HG03097 (cell line): ENCODE measurements around the gene KCNJ12.

ENCODE experiments used
- ATAC-seq: cut with Tn5 transposase; IDR thresholded peaks from one replicate; pipeline ENCODE4 v1.9.1; 2021; ENCODE audit not compliant: unreplicated experiment, low FRiP score

The KCNJ12 gene

DNA sequence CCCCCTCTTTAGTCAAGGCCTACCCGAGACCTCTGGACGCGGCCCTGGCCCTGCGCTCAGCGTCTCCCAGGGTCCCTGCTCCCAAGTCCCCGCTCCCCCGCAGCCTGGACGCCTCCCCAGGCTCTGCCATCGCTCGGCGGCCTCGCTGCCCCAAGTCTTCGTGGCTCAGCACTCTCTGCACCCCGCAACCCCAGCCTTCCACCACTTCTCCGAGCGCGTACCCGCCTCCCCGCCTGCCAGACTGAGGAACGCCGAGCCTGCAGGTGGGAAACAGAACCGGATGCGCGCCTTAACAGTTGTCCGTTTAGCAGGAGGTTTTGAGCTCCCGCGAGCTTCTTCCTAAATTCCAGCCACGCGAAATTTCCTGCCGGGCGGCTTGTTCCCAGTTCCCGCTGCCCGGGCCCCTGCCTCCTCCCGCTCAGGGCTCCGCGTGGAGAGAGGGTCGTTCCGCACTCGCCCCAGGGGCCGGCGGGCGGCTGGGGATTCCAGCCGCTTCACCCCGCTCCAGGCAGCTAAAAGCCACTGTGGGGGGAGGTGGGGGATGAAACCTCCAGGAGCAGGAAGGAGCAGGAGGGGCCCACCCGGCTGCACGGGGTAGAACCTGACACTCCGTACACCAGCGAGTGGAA is 87.7 kb downstream of the KCNJ12 start:
- no peak for ATAC-seq

DNA sequence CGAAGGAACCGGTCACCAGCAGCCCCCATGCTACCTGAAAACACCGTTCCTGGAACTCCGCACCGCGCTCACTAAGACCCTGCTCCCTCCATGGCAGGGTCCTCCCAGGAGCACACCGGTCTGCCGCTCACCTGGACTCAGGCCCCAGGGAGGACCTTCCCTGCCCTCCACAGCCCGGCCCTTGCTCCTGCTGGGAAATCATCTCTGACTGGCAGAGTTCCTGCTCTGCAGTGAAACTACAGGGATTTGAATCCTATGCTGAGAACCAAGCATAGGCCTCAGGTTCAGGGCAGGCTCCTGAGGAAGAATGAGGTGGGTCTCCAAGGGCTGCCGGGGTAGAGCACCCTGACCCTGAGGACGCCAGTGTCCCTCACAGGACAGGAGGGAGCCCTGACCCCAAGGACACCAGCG is 88.5 kb downstream of the KCNJ12 start:
- ATAC-seq, result no peak

DNA sequence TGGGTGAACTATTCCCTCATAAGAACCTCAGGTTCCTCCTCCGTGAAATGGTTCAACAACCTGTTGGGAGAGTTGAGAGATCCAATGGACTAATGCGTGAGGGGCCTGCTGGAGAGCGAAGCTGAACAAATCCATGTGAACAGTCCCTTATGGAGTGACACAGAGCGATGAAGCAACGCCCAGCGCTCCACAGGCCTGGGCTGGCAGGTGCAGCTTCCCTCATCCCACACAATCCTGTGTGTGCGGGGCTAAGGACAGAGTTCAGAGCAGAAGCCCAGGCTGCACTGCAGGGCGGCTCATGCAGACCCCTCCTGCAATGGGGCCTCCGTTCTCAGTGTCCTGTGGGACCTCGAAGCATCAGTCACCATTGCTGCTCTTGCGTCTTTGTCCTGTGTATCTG is 90.4 kb downstream of the KCNJ12 start:
- no peak for ATAC-seq

DNA sequence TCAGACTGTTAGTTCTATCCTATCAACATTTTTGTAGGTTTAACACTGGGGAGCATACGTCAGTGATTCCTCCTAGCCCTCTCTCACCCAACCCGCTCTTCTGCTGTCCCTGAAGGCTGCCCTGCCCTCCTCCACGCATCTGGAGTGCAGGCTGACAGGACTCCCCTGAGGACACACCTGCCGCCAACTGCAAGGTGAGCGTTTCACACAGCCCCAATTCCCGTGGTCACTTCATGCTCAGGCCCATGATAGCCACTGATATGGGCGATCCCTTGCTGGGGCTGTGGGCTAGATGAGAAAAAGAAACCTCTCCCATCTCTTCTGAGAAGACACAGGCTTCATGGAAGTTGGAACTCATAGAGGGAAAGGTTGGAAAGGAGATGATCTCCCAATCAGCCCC is 91.0 kb downstream of the KCNJ12 start:
- no peak for ATAC-seq

DNA sequence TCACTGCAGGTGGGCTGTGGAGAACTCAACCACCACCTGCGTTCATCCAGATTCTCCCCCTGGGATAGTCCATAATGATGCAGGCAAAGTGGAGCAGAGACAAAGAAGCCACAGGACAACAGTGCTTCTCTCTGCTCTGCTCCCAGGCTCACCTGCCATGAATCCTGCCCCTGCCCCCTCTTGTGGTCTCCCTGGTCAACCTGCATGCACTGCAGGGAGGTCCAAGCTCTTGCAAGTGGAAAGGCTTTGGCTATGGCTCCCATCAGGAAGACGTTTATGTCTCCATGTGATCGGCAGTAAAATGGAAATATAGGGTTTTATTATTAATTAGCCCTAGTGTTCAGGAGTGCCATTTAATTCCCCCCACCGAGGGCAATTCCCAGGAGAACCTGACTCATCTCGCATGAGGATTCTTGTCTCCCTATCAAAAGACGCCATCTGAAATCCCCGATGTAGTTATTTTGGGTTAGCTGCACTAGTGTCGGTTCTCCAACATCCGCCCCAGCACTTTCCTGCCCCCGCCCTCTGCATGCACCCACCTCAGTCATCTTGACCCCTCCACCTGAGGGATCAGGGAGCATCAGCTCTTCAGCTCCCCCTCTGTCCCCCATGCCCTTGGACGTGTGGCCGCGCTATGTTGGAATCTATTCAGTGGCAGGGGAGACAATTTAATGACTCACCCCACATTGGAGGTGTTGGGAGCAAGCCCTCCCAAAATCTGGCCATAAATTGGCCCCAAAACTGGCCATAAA is 91.8 kb downstream of the KCNJ12 start:
- no peak for ATAC-seq
